Activated T-helper 2 cell treated with anti-CD3 and anti-CD28 coated beads, Interferon-gamma antibody, Interleukin-2, Interleukin-4, amounts not matched to agents 10 μg/mL and 5 μg/mL and 100 μg/mL, durations not matched to agents 14 hours and 24 hours and 36 hours (primary cell): ENCODE results near the gene SH3RF2. TPM values are rescaled to one million over a fixed set of nuclear protein-coding genes. Genes with fewer than 3 reads are reported as not detected.

Experiments used
- DNase-seq: peaks from one replicate; pipeline ENCODE4 v3.0.0; 2021; ENCODE audit warnings: low spot score
- H3K27ac Mint-ChIP-seq: one replicate; pipeline ENCODE4 v1.8.0; 2021; ENCODE audit warnings: mixed read lengths
- H3K27me3 Mint-ChIP-seq: one replicate; pipeline ENCODE4 v1.8.0; 2021; ENCODE audit warnings: low read depth, mixed read lengths
- H3K36me3 Mint-ChIP-seq: one replicate; pipeline ENCODE4 v1.8.0; 2021; ENCODE audit warnings: low read depth, mixed read lengths
- H3K4me1 Mint-ChIP-seq: one replicate; pipeline ENCODE4 v1.8.0; 2021; ENCODE audit warnings: low read depth, mixed read lengths
- H3K4me3 Mint-ChIP-seq: one replicate; pipeline ENCODE4 v1.8.0; 2021; ENCODE audit warnings: low read depth, mild to moderate bottlenecking, moderate library complexity, mixed read lengths
- H3K9me3 Mint-ChIP-seq: one replicate; pipeline ENCODE4 v1.8.0; 2021; ENCODE audit warnings: mixed read lengths
- intact Hi-C: fragments of 100-400 bp; cut with micrococcal nuclease; formaldehyde crosslinking; loops from one replicate; pipeline ENCODE4 v1.15.1; 2023
- total RNA-seq: library from RNA; stranded (reverse); gene quantifications from 2 replicates; pipeline ENCODE4 v1.2.3, GENCODE V29; 2022

SH3RF2 gene
- total RNA-seq, 1 donor from 2014 or later: 0.57 TPM

DNA sequence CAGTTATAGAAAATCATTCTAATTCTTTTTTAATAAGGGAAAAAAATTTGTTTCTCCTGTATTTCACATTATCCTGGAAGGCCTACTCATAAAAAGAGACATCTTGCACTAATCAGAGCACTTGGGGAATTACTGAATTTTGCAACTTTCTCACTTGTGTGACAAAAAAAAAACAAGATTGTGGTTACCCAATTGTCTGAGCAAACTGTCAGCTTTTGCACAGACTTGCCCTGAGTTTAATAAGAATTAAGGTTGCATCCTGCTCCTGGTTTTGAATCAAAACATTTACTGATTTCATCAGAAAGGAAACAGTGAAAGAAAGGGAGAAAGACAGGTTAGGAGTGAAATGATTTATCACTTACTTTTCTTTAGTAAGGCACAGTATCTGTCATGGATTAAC lies 10.6 kb upstream of the SH3RF2 start:
- H3K27ac Mint-ChIP-seq: no peak overlapping the region
- H3K36me3 Mint-ChIP-seq: no peaks in the 10 kb centered on the region
- peaks cover 7% of the 10 kb centered on the region for H3K27me3 Mint-ChIP-seq
- H3K4me1 Mint-ChIP-seq: peaks cover 7% of the 10 kb centered on the region
- H3K4me3 Mint-ChIP-seq: no peak overlapping the region
- H3K9me3 Mint-ChIP-seq: no peaks in the 10 kb centered on the region
- DNase-seq: no peak
- intact Hi-C loops: loop anchor here (1.0 kb wide), 1 partner anchor 10 kb away; the partner anchor contains the start of gene SH3RF2

DNA sequence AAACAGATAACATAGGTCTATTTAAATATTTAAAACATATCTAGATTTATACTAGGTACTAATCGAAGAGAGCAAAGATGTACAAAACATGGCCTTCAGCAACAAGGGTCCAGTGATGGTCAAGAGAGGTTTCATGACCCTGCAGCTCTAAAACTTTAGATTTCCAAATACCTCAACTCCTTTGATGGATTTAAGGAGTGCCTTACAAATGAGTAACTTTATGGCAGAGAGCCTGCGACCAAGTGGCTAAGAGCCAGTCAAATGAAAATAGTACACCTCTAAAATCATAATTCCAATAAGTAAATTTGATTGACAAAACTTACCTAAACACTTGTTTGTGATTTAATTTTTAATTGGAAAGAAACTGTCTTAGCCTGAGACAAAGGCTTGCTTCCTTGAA lies 4.7 kb upstream of the SH3RF2 start:
- Mint-ChIP-seq H3K4me1 (peaks cover 16% of the 10 kb centered on the region), H3K9me3 (no peaks in the 10 kb centered on the region), H3K27ac (no peak overlapping the region), H3K27me3 (peaks cover 33% of the 10 kb centered on the region), H3K36me3 (no peaks in the 10 kb centered on the region), H3K4me3 (no peak overlapping the region)
- intact Hi-C loops: no loop called here
- DNase-seq: no peak

DNA sequence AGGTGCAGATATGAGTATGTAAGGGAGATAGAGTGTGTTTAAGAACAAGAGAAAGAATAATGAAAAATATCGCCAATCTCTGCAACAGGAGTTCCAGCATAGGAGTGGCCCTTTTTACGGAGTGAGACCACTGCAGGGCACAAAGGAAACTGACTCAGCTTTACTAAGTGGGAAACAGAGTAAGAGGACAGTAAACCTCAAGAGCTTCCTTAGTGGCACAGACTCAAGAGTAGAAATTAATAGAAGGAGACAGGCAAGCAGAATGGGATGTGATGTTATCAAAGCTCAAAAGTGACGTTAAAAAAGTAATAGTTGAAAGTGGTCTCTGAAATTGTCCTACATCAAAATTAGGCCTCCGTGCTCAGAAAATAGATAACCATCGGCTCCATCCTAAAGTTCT lies 2.1 kb upstream of the SH3RF2 start:
- no peak for DNase-seq
- peaks cover 39% of the 10 kb centered on the region for H3K4me1 Mint-ChIP-seq
- intact Hi-C loops: no loop called here
- H3K9me3 Mint-ChIP-seq: no peaks in the 10 kb centered on the region
- H3K4me3 Mint-ChIP-seq: no peak overlapping the region
- H3K27ac Mint-ChIP-seq: no peak overlapping the region
- no peaks in the 10 kb centered on the region for H3K36me3 Mint-ChIP-seq
- H3K27me3 Mint-ChIP-seq: peaks cover 33% of the 10 kb centered on the region

DNA sequence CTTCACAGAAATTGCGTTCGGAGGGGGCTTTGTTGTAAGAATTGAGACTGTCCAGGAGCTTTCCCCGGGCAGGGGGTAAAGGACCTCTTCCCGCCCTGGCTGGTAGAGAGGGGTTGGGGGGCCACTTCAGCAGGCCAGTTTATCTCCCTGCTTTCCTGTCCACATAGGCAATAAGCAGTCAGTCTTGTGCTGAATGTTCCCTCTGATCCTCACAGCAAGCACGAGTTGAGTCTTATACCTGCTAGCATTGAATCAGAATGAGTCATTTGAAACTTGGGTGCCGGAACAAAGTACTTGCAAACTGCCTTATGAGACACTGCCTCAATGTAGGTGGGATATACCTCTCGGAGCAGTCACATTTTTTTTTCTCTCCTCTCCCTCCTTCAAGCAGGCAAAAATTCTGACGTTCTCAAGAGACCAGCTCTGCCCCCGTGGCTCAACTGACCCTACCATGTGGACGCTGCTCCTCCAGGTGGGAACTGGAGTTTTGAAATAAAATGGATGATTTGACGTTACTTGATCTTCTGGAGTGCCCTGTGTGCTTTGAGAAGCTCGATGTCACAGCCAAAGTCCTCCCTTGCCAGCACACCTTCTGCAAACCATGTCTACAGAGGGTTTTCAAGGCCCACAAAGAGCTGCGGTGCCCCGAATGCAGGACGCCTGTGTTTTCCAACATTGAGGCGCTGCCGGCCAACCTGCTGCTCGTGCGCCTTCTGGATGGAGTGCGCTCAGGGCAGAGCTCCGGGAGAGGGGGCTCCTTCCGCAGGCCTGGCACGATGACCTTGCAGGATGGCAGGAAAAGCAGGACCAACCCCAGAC lies 1.3 kb downstream of the SH3RF2 start:
- Mint-ChIP-seq H3K9me3 (no peaks in the 10 kb centered on the region), H3K27me3 (peaks cover 18% of the 10 kb centered on the region), H3K36me3 (no peaks in the 10 kb centered on the region), H3K4me1 (peaks cover 65% of the 10 kb centered on the region), H3K27ac (peak overlapping the region; percentile 61), H3K4me3 (peak overlapping the region; percentile 80)
- no peak for DNase-seq
- intact Hi-C loops: loop anchor here (1.0 to 5.0 kb wide), 4 partner anchors 9 to 1750 kb away; partner anchors contain the start of gene PRELID2

DNA sequence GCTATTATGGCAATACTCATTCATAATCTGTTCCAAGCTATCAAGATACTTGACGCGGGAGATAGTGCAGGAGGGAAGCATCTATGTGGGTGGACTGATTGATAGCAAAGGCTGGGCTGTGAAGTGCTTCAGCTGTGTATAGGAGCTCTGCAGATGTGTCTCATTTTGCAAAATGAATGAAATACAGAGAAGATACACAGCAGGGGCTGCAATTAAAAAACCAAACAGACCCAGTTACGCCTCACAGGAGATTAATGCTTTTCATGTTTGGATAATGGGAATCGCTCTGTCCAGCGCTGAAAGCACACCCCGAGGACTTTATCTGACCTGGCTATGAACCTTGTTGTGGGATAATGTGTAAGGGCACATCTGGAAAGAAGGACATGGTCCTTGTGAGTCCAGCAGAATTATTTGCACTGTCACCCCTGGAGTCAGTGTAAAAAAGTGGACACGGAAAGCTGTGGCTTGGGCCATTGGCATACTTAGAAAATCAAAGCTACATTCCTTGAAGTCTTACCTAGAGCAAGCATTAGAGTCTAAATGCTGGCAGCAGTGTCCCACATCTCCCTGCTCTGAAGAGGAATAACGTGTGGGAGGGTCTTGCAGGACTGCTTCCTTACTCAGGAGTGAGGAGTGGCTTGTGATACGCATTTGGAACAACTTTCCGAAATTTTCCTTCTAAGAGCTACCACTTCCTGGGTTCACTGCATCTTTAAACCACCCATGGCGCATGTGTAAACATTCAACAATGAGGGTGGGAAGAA lies 2.6 kb downstream of the SH3RF2 start:
- Mint-ChIP-seq H3K9me3 (no peaks in the 10 kb centered on the region), H3K4me1 (peaks cover 72% of the 10 kb centered on the region), H3K36me3 (no peaks in the 10 kb centered on the region), H3K27me3 (peaks cover 8% of the 10 kb centered on the region), H3K27ac (no peak overlapping the region), H3K4me3 (no peak overlapping the region)
- no peak for DNase-seq
- intact Hi-C loops: loop anchor here (5.0 kb wide), 2 partner anchors 38 to 1752 kb away; no protein-coding TSS in a partner anchor

DNA sequence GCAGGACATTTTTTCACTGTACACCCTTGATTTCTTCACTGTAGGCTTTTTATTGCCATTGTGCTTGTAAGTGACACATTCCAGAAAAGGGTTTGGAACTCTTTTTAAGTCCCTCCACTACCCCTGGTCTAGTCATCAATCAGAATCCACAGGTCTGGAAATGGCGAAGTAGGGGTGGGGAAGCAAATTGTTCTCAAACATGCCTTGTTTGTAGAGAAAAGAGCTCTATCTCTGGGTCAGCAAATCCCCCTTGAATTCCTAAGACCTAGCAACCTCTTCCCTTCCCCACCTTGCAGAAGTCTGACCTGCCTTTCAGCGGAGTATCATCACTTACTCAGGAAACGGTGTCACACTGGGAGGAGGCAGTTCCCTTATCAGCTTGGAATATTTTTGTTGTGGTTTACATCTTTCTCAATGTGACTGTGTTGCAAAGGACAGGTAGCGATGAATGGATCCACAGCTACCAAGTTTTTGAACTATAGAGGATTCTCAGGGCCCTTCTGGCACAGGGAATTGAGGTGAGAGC lies 3.2 kb downstream of the SH3RF2 start:
- intact Hi-C loops: loop anchor here (5.0 kb wide), 2 partner anchors 38 to 1752 kb away; no protein-coding TSS in a partner anchor
- no peak overlapping the region for H3K27ac Mint-ChIP-seq
- DNase-seq: no peak
- H3K9me3 Mint-ChIP-seq: no peaks in the 10 kb centered on the region
- H3K4me3 Mint-ChIP-seq: no peak overlapping the region
- H3K27me3 Mint-ChIP-seq: peaks cover 6% of the 10 kb centered on the region
- H3K4me1 Mint-ChIP-seq: peaks cover 72% of the 10 kb centered on the region
- no peaks in the 10 kb centered on the region for H3K36me3 Mint-ChIP-seq

DNA sequence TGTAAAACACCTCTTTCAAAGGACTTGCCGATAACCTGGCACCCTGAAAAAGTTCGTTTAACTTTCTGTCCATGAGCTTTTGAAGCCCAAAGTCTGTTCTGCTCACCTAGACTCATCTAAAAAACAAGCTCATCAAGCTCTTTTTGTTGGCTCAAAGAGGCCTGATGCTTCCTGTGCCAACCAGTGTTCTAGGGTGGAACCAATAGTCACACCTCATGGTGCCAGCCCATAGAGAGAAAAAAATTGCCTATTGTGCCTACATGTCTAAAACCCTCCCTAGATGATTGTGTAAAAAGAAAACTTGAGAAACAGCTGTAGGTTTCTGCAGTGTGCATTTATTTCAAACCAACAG lies 4.7 kb downstream of the SH3RF2 start:
- DNase-seq: no peak
- no peaks in the 10 kb centered on the region for H3K9me3 Mint-ChIP-seq
- H3K4me1 Mint-ChIP-seq: peaks cover 77% of the 10 kb centered on the region
- no peaks in the 10 kb centered on the region for H3K36me3 Mint-ChIP-seq
- H3K27me3 Mint-ChIP-seq: peaks cover 7% of the 10 kb centered on the region
- H3K27ac Mint-ChIP-seq: no peak overlapping the region
- H3K4me3 Mint-ChIP-seq: no peak overlapping the region
- intact Hi-C loops: no loop called here

DNA sequence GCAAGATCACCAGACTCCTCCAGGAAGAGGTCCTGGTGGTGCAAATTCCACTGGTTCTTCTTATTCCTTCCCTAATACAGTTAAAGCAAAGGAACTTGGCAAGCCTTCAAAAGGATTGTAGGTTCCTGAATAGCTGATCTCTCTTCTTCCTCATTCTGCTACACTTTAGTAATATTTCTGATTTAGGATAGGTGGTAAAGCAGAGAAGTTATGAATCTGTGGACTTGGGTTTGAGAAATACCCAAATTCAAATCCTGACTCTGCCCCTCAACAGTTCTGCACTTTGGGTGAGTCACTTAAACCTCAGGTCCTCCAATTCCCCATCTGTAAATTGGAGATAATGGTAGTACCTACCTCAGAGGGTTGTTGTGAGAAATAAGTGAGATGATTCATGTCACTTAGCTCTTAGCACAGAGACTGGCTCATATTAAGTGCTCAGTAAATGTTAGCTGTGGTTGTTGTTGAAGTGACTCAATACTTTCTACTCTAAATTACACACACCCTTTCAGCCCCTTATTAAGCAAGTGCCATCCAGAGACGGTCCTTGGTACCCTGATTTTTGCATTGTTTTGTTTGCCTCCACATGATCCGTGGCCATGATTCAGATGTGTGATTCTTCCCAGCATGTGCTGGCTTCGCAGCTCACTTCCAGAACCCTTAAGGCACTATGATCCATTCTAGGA lies 5.2 kb downstream of the SH3RF2 start:
- no peaks in the 10 kb centered on the region for H3K36me3 Mint-ChIP-seq
- no peak overlapping the region for H3K27ac Mint-ChIP-seq
- H3K4me3 Mint-ChIP-seq: no peak overlapping the region
- DNase-seq: no peak
- peaks cover 77% of the 10 kb centered on the region for H3K4me1 Mint-ChIP-seq
- no peaks in the 10 kb centered on the region for H3K9me3 Mint-ChIP-seq
- peaks cover 5% of the 10 kb centered on the region for H3K27me3 Mint-ChIP-seq
- intact Hi-C loops: no loop called here

DNA sequence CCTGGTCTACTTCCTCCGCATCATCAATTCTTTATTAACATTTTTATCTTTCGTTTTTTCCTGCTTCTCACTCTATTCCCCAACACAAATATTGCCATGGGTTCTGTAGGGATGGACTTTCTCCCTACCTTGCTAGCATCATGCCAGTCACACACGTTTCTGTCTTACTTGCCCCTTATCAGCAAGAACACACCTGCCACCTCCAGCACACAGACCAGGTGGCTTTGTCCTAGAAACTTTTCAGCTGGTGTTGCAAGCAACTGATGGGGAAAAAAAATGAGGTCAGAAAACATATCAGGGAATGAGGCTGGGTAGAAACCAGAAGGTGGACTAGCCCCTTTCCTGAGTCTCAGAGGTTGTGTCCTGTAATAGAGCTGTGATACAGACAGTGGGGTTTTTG lies 5.8 kb downstream of the SH3RF2 start:
- Mint-ChIP-seq H3K4me1 (peaks cover 74% of the 10 kb centered on the region), H3K27ac (no peak overlapping the region), H3K9me3 (no peaks in the 10 kb centered on the region), H3K36me3 (no peaks in the 10 kb centered on the region), H3K27me3 (peaks cover 5% of the 10 kb centered on the region), H3K4me3 (no peak overlapping the region)
- DNase-seq: no peak
- intact Hi-C loops: no loop called here

DNA sequence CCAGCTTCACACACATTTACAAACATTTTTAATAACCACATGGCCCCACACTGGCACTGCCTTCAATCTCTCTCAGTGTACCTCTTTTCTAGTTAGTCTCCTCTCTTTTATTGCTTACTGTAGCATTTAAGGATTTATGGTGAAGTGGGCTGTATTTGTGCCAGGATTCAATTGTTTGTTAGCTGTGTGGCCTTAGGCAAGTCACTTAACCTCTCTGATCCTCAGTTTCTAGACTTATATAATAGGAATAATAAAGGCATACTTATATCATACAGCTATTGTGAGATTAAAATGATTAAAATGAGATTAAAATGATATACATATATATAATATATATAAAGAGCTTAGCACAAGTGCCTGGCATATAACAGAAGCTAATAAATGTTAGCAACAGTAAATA lies 6.4 kb downstream of the SH3RF2 start:
- intact Hi-C loops: no loop called here
- Mint-ChIP-seq H3K27me3 (peaks cover 5% of the 10 kb centered on the region), H3K9me3 (no peaks in the 10 kb centered on the region), H3K36me3 (no peaks in the 10 kb centered on the region), H3K27ac (no peak overlapping the region), H3K4me3 (no peak overlapping the region), H3K4me1 (peaks cover 73% of the 10 kb centered on the region)
- DNase-seq: no peak

DNA sequence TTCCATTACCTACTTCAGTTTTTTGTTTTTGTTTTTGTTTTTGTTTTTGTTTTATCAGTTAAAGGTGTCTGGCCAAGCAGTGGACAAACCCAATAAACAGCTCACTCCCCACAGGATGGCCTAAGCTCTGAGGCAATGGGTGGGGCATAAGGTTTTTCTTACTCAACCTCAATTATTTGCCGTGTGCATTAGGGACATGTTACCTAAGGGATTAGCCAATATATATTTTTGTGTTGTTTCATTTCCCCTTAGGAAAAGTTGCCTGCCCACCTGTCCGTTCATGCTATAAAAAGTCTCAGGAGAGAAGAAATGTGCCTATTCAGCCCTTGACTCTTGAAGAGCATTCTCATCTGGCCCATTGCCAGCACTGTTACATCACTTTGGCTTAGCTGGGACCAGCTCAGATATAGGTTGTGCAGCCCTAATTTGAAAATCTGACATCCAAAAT lies 7.3 kb downstream of the SH3RF2 start:
- H3K27ac Mint-ChIP-seq: no peak overlapping the region
- intact Hi-C loops: no loop called here
- H3K36me3 Mint-ChIP-seq: no peaks in the 10 kb centered on the region
- DNase-seq: no peak
- peaks cover 64% of the 10 kb centered on the region for H3K4me1 Mint-ChIP-seq
- no peak overlapping the region for H3K4me3 Mint-ChIP-seq
- no peaks in the 10 kb centered on the region for H3K9me3 Mint-ChIP-seq
- H3K27me3 Mint-ChIP-seq: peaks cover 5% of the 10 kb centered on the region

DNA sequence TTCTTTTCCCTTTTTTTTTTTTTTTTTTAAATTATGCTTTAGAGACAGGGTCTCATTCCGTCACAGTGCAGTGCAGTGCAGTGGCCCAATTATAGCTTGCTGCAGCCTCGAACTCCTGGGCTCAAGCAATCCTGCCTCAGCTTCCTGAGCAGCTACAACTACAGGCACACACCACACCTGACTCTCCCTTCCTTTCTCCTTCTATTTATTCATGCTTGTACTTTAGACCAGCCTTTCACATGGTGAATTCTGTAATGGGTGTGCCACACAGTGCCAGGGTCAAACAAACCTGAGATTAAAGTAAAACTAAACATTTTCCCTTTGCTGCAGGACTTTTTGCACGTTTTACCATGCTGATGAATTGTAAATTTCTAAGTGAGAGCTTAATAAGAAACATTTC lies 8.0 kb downstream of the SH3RF2 start:
- Mint-ChIP-seq H3K36me3 (no peaks in the 10 kb centered on the region), H3K4me1 (peaks cover 59% of the 10 kb centered on the region)

More for the DNA sequence above, 8.0 kb downstream of the SH3RF2 start:
- H3K9me3 Mint-ChIP-seq: no peaks in the 10 kb centered on the region
- DNase-seq: no peak
- H3K27me3 Mint-ChIP-seq: peaks cover 11% of the 10 kb centered on the region
- H3K4me3 Mint-ChIP-seq: no peak overlapping the region
- H3K27ac Mint-ChIP-seq: no peak overlapping the region
- intact Hi-C loops: no loop called here
